HepG2 (cell line): ENCODE results near the gene ALG14. TPM values are rescaled to one million over a fixed set of nuclear protein-coding genes. Genes with fewer than 3 reads are reported as not detected.

Experiments used
- CCAR2 ChIP-seq: fragments of 200-400 bp; formaldehyde crosslinking; optimal IDR thresholded peaks from 2 replicates; pipeline ENCODE3; 2018; ENCODE audit warnings: low read depth, mild to moderate bottlenecking, low read length, moderate library complexity
- EZH2 ChIP-seq: conservative IDR thresholded peaks from 2 replicates; pipeline ENCODE4 v1.6.1; 2012; ENCODE audit warnings: mild to moderate bottlenecking, low read depth, low read length, moderate library complexity
- FOXA3 ChIP-seq: IDR thresholded peaks from 2 replicates; pipeline ENCODE4 v1.6.1; 2016; ENCODE audit warnings: missing genetic modification reagents, missing compliant biosample characterization
- FOXK1 ChIP-seq: sonication (generic); formaldehyde crosslinking; IDR thresholded peaks from 2 replicates; pipeline ENCODE4 v1.4.0; 2020; ENCODE audit warnings: low read depth, missing genetic modification reagents, borderline replicate concordance
- GATAD2A ChIP-seq: IDR thresholded peaks from 2 replicates; pipeline ENCODE4 v1.6.1; 2016
- LCORL ChIP-seq, 2 experiments: fragments of 450-650 bp in 1 of 2; sonication (generic) in 1 of 2; formaldehyde crosslinking in 1 of 2; IDR thresholded peaks; 2 replicates each; pipeline versions ENCODE4 v1.5.0 to v1.6.1; 2017 to 2020; ENCODE audit warnings: antibody characterized with exemption in 1 of 2, missing genetic modification reagents in 1 of 2
- MTA1 ChIP-seq: sonication (generic); formaldehyde crosslinking; IDR thresholded peaks from 2 replicates; pipeline ENCODE4 v1.4.0; 2020; ENCODE audit warnings: missing genetic modification reagents, mild to moderate bottlenecking, borderline replicate concordance
- NKX3-1 ChIP-seq: sonication (generic); formaldehyde crosslinking; IDR thresholded peaks from 2 replicates; pipeline ENCODE4 v1.5.0; 2020; ENCODE audit warnings: missing genetic modification reagents
- PAX8 ChIP-seq: sonication (generic); formaldehyde crosslinking; IDR thresholded peaks from 2 replicates; pipeline ENCODE4 v1.8.0; 2022; ENCODE audit warnings: mild to moderate bottlenecking, missing genetic modification reagents, borderline replicate concordance
- PHF5A ChIP-seq: IDR thresholded peaks from one replicate; pipeline ENCODE4 v1.6.1; 2018; ENCODE audit warnings: low read depth, missing genetic modification reagents; ENCODE audit not compliant: unreplicated experiment
- PPARG ChIP-seq: conservative IDR thresholded peaks from 2 replicates; pipeline ENCODE4 v1.6.1; 2016; ENCODE audit warnings: missing biosample characterization, missing genetic modification reagents
- SIN3B ChIP-seq: fragments of 150-350 bp; IDR thresholded peaks from 2 replicates; pipeline ENCODE4 v1.6.1; 2014; ENCODE audit warnings: low read length
- SPEN ChIP-seq: sonication (generic); formaldehyde crosslinking; IDR thresholded peaks from 2 replicates; pipeline ENCODE4 v1.5.1; 2020; ENCODE audit warnings: low read depth, mild to moderate bottlenecking, missing genetic modification reagents
- SRY ChIP-seq: sonication (generic); formaldehyde crosslinking; IDR thresholded peaks from 2 replicates; pipeline ENCODE4 v1.8.0; 2022; ENCODE audit warnings: mild to moderate bottlenecking, missing genetic modification reagents
- ZBTB1 ChIP-seq: sonication (generic); formaldehyde crosslinking; IDR thresholded peaks from 2 replicates; pipeline ENCODE4 v1.4.0; 2020; ENCODE audit warnings: missing genetic modification reagents, borderline replicate concordance
- ZBTB46 ChIP-seq: sonication (generic); formaldehyde crosslinking; IDR thresholded peaks from 2 replicates; pipeline ENCODE4 v1.4.0; 2020; ENCODE audit warnings: mild to moderate bottlenecking, missing genetic modification reagents, borderline replicate concordance
- ZFP36L1 ChIP-seq: sonication (generic); formaldehyde crosslinking; IDR thresholded peaks from 2 replicates; pipeline ENCODE4 v1.8.0; 2022; ENCODE audit warnings: mild to moderate bottlenecking, missing genetic modification reagents, moderate library complexity
- ZFP62 ChIP-seq: sonication (generic); formaldehyde crosslinking; IDR thresholded peaks from 2 replicates; pipeline ENCODE4 v1.4.0; 2020; ENCODE audit warnings: missing genetic modification reagents
- ZNF331 ChIP-seq: sonication (generic); formaldehyde crosslinking; IDR thresholded peaks from 2 replicates; pipeline ENCODE4 v1.4.0; 2020; ENCODE audit warnings: missing genetic modification reagents
- ZNF333 ChIP-seq: sonication (generic); formaldehyde crosslinking; IDR thresholded peaks from 2 replicates; pipeline ENCODE4 v1.4.0; 2020; ENCODE audit warnings: mild to moderate bottlenecking, missing genetic modification reagents, borderline replicate concordance
- ZNF33B ChIP-seq: sonication (generic); formaldehyde crosslinking; IDR thresholded peaks from 2 replicates; pipeline ENCODE4 v1.5.1; 2020; ENCODE audit warnings: mild to moderate bottlenecking, missing genetic modification reagents
- ZNF589 ChIP-seq: sonication (generic); formaldehyde crosslinking; conservative IDR thresholded peaks from 2 replicates; pipeline ENCODE4 v1.8.0; 2022; ENCODE audit warnings: mild to moderate bottlenecking, moderate library complexity, missing genetic modification reagents
- ZNF674 ChIP-seq: sonication (generic); formaldehyde crosslinking; IDR thresholded peaks from 2 replicates; pipeline ENCODE4 v1.5.0; 2020; ENCODE audit warnings: low read depth, mild to moderate bottlenecking, missing genetic modification reagents
- ZNF775 ChIP-seq: sonication (generic); formaldehyde crosslinking; IDR thresholded peaks from 2 replicates; pipeline ENCODE4 v1.4.0; 2020; ENCODE audit warnings: missing genetic modification reagents, mild to moderate bottlenecking, moderate library complexity, borderline replicate concordance
- polyA plus RNA-seq, 8 experiments: library from polyadenylated mRNA; depleted of rRNA in 3 of 8; stranded (reverse) in 7 of 8; unstranded in 1 of 8; fragments of >200 nt; fragmentation: Illumina TruSeq in 4 of 8; extraction: Trizol in 4 of 8; gene quantifications; 2 replicates each; pipeline versions ENCODE4 v1.2.1 to v1.2.3, GENCODE V29; 2011 to 2016; ENCODE audit warnings: low read depth in 4 of 8, missing spikeins in 1 of 8, mixed read lengths in 1 of 8; ENCODE audit not compliant: insufficient read depth in 1 of 8
- total RNA-seq, 5 experiments: library from RNA; depleted of rRNA; stranded (reverse); fragments of >200 nt; fragmentation: Illumina TruSeq; extraction: Trizol; gene quantifications; 2 replicates each; pipeline ENCODE4 v1.2.3, GENCODE V29; 2016; ENCODE audit warnings: low read depth in 1 of 5
- TF ChIP-seq, protein P1 (sequence below): sonication (generic); formaldehyde crosslinking; IDR thresholded peaks from 2 replicates; pipeline ENCODE4 v1.4.0; 2020; ENCODE audit warnings: missing genetic modification reagents
- TF ChIP-seq, protein P2 (sequence below): sonication (generic); formaldehyde crosslinking; IDR thresholded peaks from 2 replicates; pipeline ENCODE4 v1.4.0; 2020; ENCODE audit warnings: mild to moderate bottlenecking, missing genetic modification reagents

Gene ALG14
- total and polyA plus RNA-seq, 2 of the 13 experiments (the other 11 are each of a cell fraction or from before 2014, with no cell fraction given), result 4.5 to 12.7 TPM

DNA sequence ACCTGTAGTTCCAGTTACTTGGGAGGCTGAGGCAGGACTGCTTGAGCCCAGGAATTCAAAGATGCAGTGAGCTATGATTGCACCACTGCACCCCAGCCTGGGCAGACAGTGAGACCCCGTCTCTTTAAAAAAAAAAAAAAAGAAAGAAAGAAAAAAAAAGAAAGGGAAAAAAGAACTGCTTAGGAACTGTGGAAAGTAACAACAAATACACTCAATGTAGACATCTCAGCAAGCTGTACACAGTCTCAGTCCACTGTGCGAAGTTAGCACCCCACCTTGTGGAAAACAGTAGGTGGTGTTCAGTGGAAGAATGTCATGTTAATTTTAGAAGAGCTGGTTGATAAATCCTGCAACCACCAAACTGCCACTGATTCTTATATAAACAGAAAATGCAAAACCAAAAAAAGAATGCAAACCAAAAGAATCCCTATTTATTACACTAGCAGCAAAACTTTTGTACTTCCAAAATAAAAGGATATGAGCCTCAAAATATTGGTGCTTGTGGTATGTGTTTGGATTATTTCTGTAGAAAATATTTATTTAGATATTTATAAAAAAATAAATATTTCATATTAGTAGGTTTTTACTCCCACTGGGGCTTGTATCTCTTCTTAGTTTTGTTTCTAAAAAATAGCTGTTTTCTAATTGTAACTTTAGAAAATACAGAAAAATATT lies 31.1 kb downstream of the ALG14 start (continued):
- TF ChIP-seq, protein P1, sequence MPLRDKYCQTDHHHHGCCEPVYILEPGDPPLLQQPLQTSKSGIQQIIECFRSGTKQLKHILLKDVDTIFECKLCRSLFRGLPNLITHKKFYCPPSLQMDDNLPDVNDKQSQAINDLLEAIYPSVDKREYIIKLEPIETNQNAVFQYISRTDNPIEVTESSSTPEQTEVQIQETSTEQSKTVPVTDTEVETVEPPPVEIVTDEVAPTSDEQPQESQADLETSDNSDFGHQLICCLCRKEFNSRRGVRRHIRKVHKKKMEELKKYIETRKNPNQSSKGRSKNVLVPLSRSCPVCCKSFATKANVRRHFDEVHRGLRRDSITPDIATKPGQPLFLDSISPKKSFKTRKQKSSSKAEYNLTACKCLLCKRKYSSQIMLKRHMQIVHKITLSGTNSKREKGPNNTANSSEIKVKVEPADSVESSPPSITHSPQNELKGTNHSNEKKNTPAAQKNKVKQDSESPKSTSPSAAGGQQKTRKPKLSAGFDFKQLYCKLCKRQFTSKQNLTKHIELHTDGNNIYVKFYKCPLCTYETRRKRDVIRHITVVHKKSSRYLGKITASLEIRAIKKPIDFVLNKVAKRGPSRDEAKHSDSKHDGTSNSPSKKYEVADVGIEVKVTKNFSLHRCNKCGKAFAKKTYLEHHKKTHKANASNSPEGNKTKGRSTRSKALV (CRISPR knock-in tag), result no peak
- TF ChIP-seq SIN3B (no peak), SRY (CRISPR knock-in tag) (no peak), MTA1 (CRISPR knock-in tag) (no peak), ZNF331 (CRISPR knock-in tag) (0 out of 2 replicates have a peak, but pooled peaks have one; percentile 40), ZFP36L1 (CRISPR knock-in tag) (no peak), PPARG (CRISPR knock-in tag) (0 out of 2 replicates have a peak, but pooled peaks have one; percentile 13), ZNF674 (CRISPR knock-in tag) (no peak), GATAD2A (CRISPR knock-in tag) (0 out of 2 replicates have a peak, but pooled peaks have one; percentile 25), FOXK1 (CRISPR knock-in tag) (peak; percentile 19; the same call in 1 of the 2 replicates), ZBTB46 (no peak), FOXA3 (CRISPR knock-in tag) (peak; percentile 64), LCORL (IDR thresholded peaks at IDR 0.05) (no peak), LCORL (CRISPR knock-in tag; IDR thresholded peaks at IDR 0.05) (0 out of 2 replicates have a peak, but pooled peaks have one; percentile 40), ZNF33B (CRISPR knock-in tag) (no peak), PAX8 (CRISPR knock-in tag) (no peak), ZBTB1 (no peak), ZNF775 (CRISPR knock-in tag) (no peak), CCAR2 (no peak), ZNF333 (CRISPR knock-in tag) (no peak), PHF5A (CRISPR knock-in tag) (no peak), EZH2 (no peak), ZNF589 (CRISPR knock-in tag) (no peak), NKX3-1 (no peak), ZFP62 (CRISPR knock-in tag) (no peak), SPEN (CRISPR knock-in tag) (no peak)
- TF ChIP-seq, protein P2, sequence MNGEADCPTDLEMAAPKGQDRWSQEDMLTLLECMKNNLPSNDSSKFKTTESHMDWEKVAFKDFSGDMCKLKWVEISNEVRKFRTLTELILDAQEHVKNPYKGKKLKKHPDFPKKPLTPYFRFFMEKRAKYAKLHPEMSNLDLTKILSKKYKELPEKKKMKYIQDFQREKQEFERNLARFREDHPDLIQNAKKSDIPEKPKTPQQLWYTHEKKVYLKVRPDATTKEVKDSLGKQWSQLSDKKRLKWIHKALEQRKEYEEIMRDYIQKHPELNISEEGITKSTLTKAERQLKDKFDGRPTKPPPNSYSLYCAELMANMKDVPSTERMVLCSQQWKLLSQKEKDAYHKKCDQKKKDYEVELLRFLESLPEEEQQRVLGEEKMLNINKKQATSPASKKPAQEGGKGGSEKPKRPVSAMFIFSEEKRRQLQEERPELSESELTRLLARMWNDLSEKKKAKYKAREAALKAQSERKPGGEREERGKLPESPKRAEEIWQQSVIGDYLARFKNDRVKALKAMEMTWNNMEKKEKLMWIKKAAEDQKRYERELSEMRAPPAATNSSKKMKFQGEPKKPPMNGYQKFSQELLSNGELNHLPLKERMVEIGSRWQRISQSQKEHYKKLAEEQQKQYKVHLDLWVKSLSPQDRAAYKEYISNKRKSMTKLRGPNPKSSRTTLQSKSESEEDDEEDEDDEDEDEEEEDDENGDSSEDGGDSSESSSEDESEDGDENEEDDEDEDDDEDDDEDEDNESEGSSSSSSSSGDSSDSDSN (CRISPR knock-in tag), result no peak
